DND-41 (cell line): ENCODE data around the gene MKLN1.

Experiments used
- ATAC-seq: fragments of 200-7000 bp; cut with Tn5 transposase; 3 replicates; pipeline ENCODE4 v1.9.1; 2021; ENCODE audit warnings: low read depth; ENCODE audit not compliant: insufficient read depth
- DNase-seq: peaks from one replicate; pipeline ENCODE4 v3.0.0-alpha.2; 2020
- H2AFZ ChIP-seq: 2 replicates; pipeline ENCODE4 v1.6.0; 2012; ENCODE audit warnings: low read depth, low read length
- H3K27ac ChIP-seq: 2 replicates; pipeline ENCODE4 v1.5.1; 2012; ENCODE audit warnings: low read length, inconsistent platforms
- H3K27me3 ChIP-seq: fragments of 200-600 bp; sonication (generic); 2 replicates; pipeline ENCODE4 v1.6.0; 2012; ENCODE audit warnings: low read length, mild to moderate bottlenecking, inconsistent platforms; ENCODE audit not compliant: insufficient read depth, poor library complexity
- H3K36me3 ChIP-seq: 2 replicates; pipeline ENCODE4 v1.5.1; 2012; ENCODE audit warnings: low read length, inconsistent platforms; ENCODE audit not compliant: insufficient read depth
- H3K4me1 ChIP-seq: 2 replicates; pipeline ENCODE4 v1.5.1; 2012; ENCODE audit warnings: mild to moderate bottlenecking, low read length; ENCODE audit not compliant: insufficient read depth
- H3K4me2 ChIP-seq: 2 replicates; pipeline ENCODE4 v1.6.0; 2012; ENCODE audit warnings: mild to moderate bottlenecking, moderate library complexity, low read length, inconsistent platforms; ENCODE audit not compliant: insufficient read depth
- H3K4me3 ChIP-seq, 2 experiments: fragments of 200-600 bp in 1 of 2; shearing (Covaris generic) in 1 of 2; 2 replicates each; pipeline ENCODE4 v1.5.1; 2012 to 2016; ENCODE audit warnings: inconsistent platforms in 2 of 2, low read length in 2 of 2, mild to moderate bottlenecking in 2 of 2, low read depth in 1 of 2, moderate library complexity in 1 of 2
- H3K79me2 ChIP-seq: 2 replicates; pipeline ENCODE4 v1.6.0; 2012; ENCODE audit warnings: low read length, inconsistent platforms; ENCODE audit not compliant: insufficient read depth
- H3K9ac ChIP-seq: 2 replicates; pipeline ENCODE4 v1.6.0; 2012; ENCODE audit warnings: low read depth, mild to moderate bottlenecking, inconsistent platforms, low read length, moderate library complexity
- H3K9me3 ChIP-seq: 2 replicates; pipeline ENCODE4 v1.5.1; 2012; ENCODE audit warnings: low read length, moderate library complexity, mild to moderate bottlenecking, inconsistent platforms; ENCODE audit not compliant: insufficient read depth, severe bottlenecking
- H4K20me1 ChIP-seq: 2 replicates; pipeline ENCODE4 v1.6.0; 2012; ENCODE audit warnings: low read length; ENCODE audit not compliant: insufficient read depth
- CTCF ChIP-seq: IDR thresholded peaks from 2 replicates; pipeline ENCODE4 v1.5.1; 2012; ENCODE audit warnings: borderline replicate concordance, low read length, moderate library complexity, mild to moderate bottlenecking; ENCODE audit not compliant: poor library complexity, severe bottlenecking; ENCODE audit errors: extremely low read depth
- EZH2 ChIP-seq: IDR thresholded peaks from 3 replicates; pipeline ENCODE4 v1.6.1; 2012; ENCODE audit warnings: borderline replicate concordance, low read depth, mild to moderate bottlenecking, moderate library complexity, low read length, inconsistent platforms; ENCODE audit not compliant: severe bottlenecking

The MKLN1 gene

DNA sequence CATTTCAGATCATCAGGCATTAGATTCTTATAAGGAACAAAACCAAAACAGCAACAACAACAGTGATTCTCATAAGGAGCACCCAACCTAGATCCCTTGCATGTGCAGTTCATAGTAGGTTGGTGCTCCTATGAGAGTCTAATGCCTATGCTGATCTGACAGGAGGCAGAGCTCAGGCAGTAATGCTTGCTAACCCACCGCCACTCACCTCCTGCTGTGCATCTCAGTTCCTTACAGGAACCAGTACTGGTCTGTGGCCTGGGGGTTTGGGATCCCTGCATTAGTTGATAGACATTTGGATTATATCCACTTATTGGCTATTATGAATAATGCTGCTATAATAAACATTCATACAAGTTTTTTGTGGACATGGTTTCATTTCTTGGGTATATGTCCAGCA, 14.0 kb downstream of the MKLN1 start:
- TF ChIP-seq CTCF: no peak
- no peak for TF ChIP-seq EZH2
- Histone ChIP-seq H3K27me3 (no peaks in the 10 kb centered on the region), H3K4me1 (no peaks in the 10 kb centered on the region), H4K20me1 (peaks cover 36% of the 10 kb centered on the region; the same call in 1 of the 2 replicates), H2AFZ (no peak overlapping the region), H3K79me2 (peaks cover 98% of the 10 kb centered on the region), H3K36me3 (0 out of 2 replicates have a peak, but pooled peaks cover 3% of the 10 kb centered on the region), H3K4me3 (no peak overlapping the region), H3K4me2 (no peak overlapping the region), H3K9ac (no peak overlapping the region), H3K27ac (no peak overlapping the region), H3K9me3 (peaks cover 5% of the 10 kb centered on the region)
- DNase-seq: no peak
- no peak for ATAC-seq

DNA sequence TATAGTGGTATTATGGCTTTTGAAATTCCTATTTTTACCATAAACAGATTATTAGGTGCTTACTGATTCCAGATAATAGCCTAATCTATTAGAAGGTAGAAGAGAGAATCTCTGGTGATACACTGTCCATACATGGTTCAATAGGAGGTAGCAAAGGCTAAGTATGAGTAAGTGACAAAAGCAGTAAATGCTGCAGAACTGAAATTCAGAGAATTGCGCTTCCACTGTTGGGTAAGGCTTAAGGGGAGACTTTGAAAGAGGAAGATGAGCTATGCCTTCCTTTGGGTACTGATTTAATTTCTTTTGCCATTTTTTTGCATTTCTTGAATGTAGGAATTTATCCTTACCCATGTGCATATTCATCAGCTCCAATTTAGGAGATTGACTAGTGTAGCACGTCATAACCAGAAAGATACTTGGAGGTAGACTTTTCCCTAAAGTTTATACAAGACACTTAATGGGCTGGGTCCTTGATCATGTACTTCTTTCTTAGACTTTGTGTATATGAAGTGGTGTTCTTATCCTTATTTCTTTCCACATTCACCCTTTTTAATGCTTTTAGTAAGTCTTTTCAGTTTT, 15.3 kb downstream of the MKLN1 start:
- H3K4me1 ChIP-seq: no peaks in the 10 kb centered on the region
- no peaks in the 10 kb centered on the region for H3K9me3 ChIP-seq
- H2AFZ ChIP-seq: no peak overlapping the region
- no peak for DNase-seq
- H3K79me2 ChIP-seq: peaks cover 99% of the 10 kb centered on the region
- no peak overlapping the region for H3K27ac ChIP-seq
- no peak for ATAC-seq
- no peaks in the 10 kb centered on the region for H3K27me3 ChIP-seq
- no peak overlapping the region for H3K9ac ChIP-seq
- H3K36me3 ChIP-seq: 0 out of 2 replicates have a peak, but pooled peaks cover 3% of the 10 kb centered on the region
- H4K20me1 ChIP-seq: peaks cover 48% of the 10 kb centered on the region; the same call in 1 of the 2 replicates
- H3K4me3 ChIP-seq: no peak overlapping the region
- H3K4me2 ChIP-seq: no peak overlapping the region
- TF ChIP-seq CTCF (no peak), EZH2 (no peak)

DNA sequence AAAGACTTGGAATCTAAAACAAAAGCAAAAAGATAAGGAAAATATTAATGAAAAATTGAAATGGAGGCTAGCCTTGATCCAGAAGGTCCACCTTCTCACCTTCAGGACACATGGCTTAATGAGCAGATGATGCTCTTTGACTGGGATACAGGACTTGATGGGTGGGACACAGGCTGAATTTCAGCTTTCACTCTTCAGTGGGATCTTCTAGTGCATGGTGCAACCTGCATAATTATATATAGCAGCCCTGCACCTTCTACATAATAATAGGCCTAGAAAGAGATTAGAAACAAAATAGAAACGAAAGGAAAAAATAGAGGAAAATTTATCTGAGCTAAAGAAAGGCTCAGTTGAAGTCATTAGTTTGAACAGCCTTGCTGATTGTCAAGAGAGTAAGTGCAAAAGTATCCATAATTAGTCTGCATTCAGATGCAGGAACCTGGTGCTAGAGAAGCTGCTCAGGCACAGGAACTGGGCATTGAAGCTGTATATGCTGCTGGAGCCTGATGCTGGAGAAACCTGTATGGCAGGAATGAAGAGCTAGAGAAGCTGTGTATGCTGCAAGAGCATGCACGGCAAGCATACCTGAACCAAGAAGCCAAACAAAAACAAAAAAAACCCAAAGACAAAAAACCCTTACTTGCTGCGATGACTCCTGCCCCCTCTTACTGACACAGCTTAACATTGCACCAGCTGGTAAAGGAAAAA, 19.4 kb downstream of the MKLN1 start:
- H3K27ac ChIP-seq: no peak overlapping the region
- no peak overlapping the region for H3K9ac ChIP-seq
- no peak overlapping the region for H2AFZ ChIP-seq
- no peaks in the 10 kb centered on the region for H3K9me3 ChIP-seq
- 0 out of 2 replicates have a peak, but pooled peaks cover 3% of the 10 kb centered on the region for H3K36me3 ChIP-seq
- ATAC-seq (no peak), DNase-seq (no peak)
- TF ChIP-seq EZH2: no peak
- no peak for TF ChIP-seq CTCF
- H4K20me1 ChIP-seq: peaks cover 54% of the 10 kb centered on the region
- H3K79me2 ChIP-seq: peaks cover 98% of the 10 kb centered on the region
- no peaks in the 10 kb centered on the region for H3K4me1 ChIP-seq
- H3K4me3 ChIP-seq: no peak overlapping the region
- H3K4me2 ChIP-seq: no peak overlapping the region
- no peaks in the 10 kb centered on the region for H3K27me3 ChIP-seq

GRCh38 chr7:131352032-131352431, 24.4 kb downstream of the MKLN1 start:
- H3K27me3 ChIP-seq: no peaks in the 10 kb centered on the region
- no peaks in the 10 kb centered on the region for H3K36me3 ChIP-seq
- H4K20me1 ChIP-seq: peaks cover 51% of the 10 kb centered on the region
- ATAC-seq: no peak
- no peaks in the 10 kb centered on the region for H3K9me3 ChIP-seq
- no peak overlapping the region for H3K4me3 ChIP-seq
- H3K9ac ChIP-seq: no peak overlapping the region
- no peaks in the 10 kb centered on the region for H3K4me1 ChIP-seq
- no peak overlapping the region for H2AFZ ChIP-seq
- peaks cover 99% of the 10 kb centered on the region for H3K79me2 ChIP-seq
- H3K4me2 ChIP-seq: no peak overlapping the region
- no peak for DNase-seq
- H3K27ac ChIP-seq: no peak overlapping the region
- no peak for TF ChIP-seq EZH2
- TF ChIP-seq CTCF: no peak
